ENCODE results near the gene GDPD5. TPM values are rescaled to one million over a fixed set of nuclear protein-coding genes. Genes with fewer than 3 reads are reported as not detected.

GDPD5 gene
- total and polyA plus RNA-seq, 10 of the 15 experiments (the other 5 are each of a cell fraction or from before 2014, with no cell fraction given), result 0.10 to 30.0 (median 6.7) TPM

DNA sequence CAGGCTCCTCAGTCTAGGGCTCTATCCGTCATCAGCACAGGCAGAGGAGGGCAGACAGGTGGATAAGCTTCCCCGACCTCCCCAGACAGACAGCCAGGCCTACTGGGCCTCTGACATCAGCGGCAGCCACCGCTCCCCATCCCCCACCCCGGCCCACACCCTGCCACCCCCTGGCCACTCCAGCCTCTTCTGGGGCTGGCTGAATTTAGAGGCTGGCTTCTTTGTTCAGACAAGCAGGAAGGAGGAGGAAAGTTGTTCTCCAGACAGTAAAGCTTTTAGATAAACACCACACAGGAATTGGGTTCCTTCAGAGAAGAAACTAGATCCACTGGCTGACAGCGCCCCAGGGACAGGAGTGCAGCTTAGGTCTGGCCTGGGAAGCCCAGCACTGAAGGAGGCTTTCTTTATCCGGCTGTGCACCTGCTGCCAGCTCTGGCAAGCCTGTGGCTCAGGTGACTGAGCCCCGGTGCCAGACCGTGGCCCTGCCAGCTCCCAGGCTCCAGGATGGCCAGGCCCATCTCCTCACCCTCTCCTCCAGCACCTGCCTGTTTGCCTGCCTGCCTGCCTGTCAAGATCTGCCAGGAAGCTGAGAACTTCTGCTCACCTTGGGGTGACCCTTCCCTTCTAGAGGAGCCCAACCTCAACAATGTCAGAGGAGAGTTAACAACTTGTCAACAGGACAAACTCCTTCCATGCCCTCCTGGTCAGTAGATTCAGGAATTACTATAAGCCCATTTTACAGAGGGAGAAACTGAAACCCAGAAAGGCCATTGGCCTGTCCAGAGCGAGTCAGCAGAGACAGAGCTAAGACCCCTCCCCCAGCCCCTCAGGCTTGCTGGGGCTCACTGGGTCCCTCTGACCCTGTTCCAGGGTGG is 48.8 kb downstream of the GDPD5 start:
- intact Hi-C loops (cut with micrococcal nuclease; ENCODE audit: unreplicated experiment) (no loop called here), in situ Hi-C loops (cut with MboI) (no loop called here)
- TF ChIP-seq STAT1 (conservative IDR thresholded peaks at IDR 0.05) (no peak), NFIC (IDR thresholded peaks at IDR 0.05; ENCODE audit: low read depth, low read length) (no peak), LARP7 (IDR thresholded peaks at IDR 0.05) (no peak), ZNF274 (IDR thresholded peaks at IDR 0.05; ENCODE audit: insufficient read depth, insufficient read length) (no peak)
- TF ChIP-seq, protein P1, sequence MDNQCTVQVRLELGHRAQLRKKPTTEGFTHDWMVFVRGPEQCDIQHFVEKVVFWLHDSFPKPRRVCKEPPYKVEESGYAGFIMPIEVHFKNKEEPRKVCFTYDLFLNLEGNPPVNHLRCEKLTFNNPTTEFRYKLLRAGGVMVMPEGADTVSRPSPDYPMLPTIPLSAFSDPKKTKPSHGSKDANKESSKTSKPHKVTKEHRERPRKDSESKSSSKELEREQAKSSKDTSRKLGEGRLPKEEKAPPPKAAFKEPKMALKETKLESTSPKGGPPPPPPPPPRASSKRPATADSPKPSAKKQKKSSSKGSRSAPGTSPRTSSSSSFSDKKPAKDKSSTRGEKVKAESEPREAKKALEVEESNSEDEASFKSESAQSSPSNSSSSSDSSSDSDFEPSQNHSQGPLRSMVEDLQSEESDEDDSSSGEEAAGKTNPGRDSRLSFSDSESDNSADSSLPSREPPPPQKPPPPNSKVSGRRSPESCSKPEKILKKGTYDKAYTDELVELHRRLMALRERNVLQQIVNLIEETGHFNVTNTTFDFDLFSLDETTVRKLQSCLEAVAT (IDR thresholded peaks at IDR 0.05), result no peak
- no peak overlapping the region for H3K27ac ChIP-seq (ENCODE audit: control insufficient read depth, insufficient read depth)
- ChIA-PET CTCF (interaction anchor here (1.2 to 2.2 kb wide), 2 partner anchors 46 to 48 kb away, joined by 3 to 6 read pairs; partner anchors contain the start of gene GDPD5), POLR2A (no interaction called here), SMC1A (ENCODE audit: uncharacterized antibody, unreplicated experiment) (no interaction called here), RAD21 (ENCODE audit: unreplicated experiment) (no interaction called here)
- no peaks in the 10 kb centered on the region for H3K27me3 ChIP-seq (replicated peaks in 1 of 2; ENCODE audit: control insufficient read depth in 2 of 2, insufficient read depth in 2 of 2, low read length in 1 of 2)
- ATAC-seq, result no peak
- no peaks in the 10 kb centered on the region for H3K9me3 ChIP-seq (replicated peaks; ENCODE audit: control insufficient read depth, insufficient read depth, low read length)
- no peaks in the 10 kb centered on the region for H3K79me2 ChIP-seq (ENCODE audit: control insufficient read depth, insufficient read depth, low read length)
- peaks cover 20% of the 10 kb centered on the region for H3K4me1 ChIP-seq (ENCODE audit: control insufficient read depth, insufficient read depth, low read length)
- H3K36me3 ChIP-seq (ENCODE audit: control insufficient read depth in 2 of 2, insufficient read depth in 2 of 2, low read length in 1 of 2), result no peaks in the 10 kb centered on the region; a peak in 1 of 4 replicates
- no TSS peak for BruUV-seq (replicated peaks)
- WGBS (ENCODE audit: insufficient coverage, insufficient replicate concordance, low lambda C conversion rate, missing lambda C conversion rate), result 68% methylated on average over 10 of the region's 10 CpGs
- no peak for DNase-seq (ENCODE audit: low read depth, low spot score)
- no peak for FAIRE-seq
- no peaks in the 10 kb centered on the region for H4K20me1 ChIP-seq (ENCODE audit: control insufficient read depth, insufficient read depth)
- H3K4me2 ChIP-seq (ENCODE audit: control insufficient read depth, insufficient read depth), result no peak overlapping the region
- H3K4me3 ChIP-seq, result no peak overlapping the region
- no peak overlapping the region for H2AFZ ChIP-seq (ENCODE audit: control insufficient read depth, low read depth, low read length)
- no peak overlapping the region for H3K9ac ChIP-seq (ENCODE audit: control insufficient read depth, insufficient read depth, low read length)
